HepG2 (cell line): ENCODE results near the gene LARP1. TPM values are rescaled to one million over a fixed set of nuclear protein-coding genes. Genes with fewer than 3 reads are reported as not detected.
A peak's percentile ranks its signal among the peaks of the same experiment; 100 is the strongest.

ENCODE experiments used
- BRD4 ChIP-seq: sonication (generic); formaldehyde crosslinking; IDR thresholded peaks from 2 replicates; pipeline ENCODE4 v1.4.0; 2020; ENCODE audit warnings: missing genetic modification reagents
- ELK4 ChIP-seq: sonication (generic); formaldehyde crosslinking; IDR thresholded peaks from 2 replicates; pipeline ENCODE4 v1.9.0; 2021; ENCODE audit warnings: missing genetic modification reagents, borderline replicate concordance
- FLYWCH1 ChIP-seq: sonication (generic); formaldehyde crosslinking; IDR thresholded peaks from 2 replicates; pipeline ENCODE4 v1.8.1; 2023; ENCODE audit warnings: mild to moderate bottlenecking, missing genetic modification reagents
- FOXC1 ChIP-seq: sonication (generic); formaldehyde crosslinking; IDR thresholded peaks from 2 replicates; pipeline ENCODE4 v1.8.0; 2022; ENCODE audit warnings: mild to moderate bottlenecking, missing genetic modification reagents, borderline replicate concordance
- GPBP1L1 ChIP-seq: sonication (generic); formaldehyde crosslinking; IDR thresholded peaks from 2 replicates; pipeline ENCODE4 v1.5.0; 2020; ENCODE audit warnings: mild to moderate bottlenecking, missing genetic modification reagents
- HOXD1 ChIP-seq: sonication (generic); formaldehyde crosslinking; IDR thresholded peaks from 2 replicates; pipeline ENCODE4 v1.5.0; 2020; ENCODE audit warnings: missing genetic modification reagents
- KDM4B ChIP-seq: sonication (generic); formaldehyde crosslinking; IDR thresholded peaks from 2 replicates; pipeline ENCODE4 v1.4.0; 2020; ENCODE audit warnings: missing genetic modification reagents
- KLF12 ChIP-seq: sonication (generic); formaldehyde crosslinking; IDR thresholded peaks from 2 replicates; pipeline ENCODE4 v1.4.0; 2020; ENCODE audit warnings: missing genetic modification reagents, borderline replicate concordance
- NFE2 ChIP-seq: sonication (generic); formaldehyde crosslinking; IDR thresholded peaks from 2 replicates; pipeline ENCODE4 v1.4.0; 2020; ENCODE audit warnings: missing genetic modification reagents
- NR2F1 ChIP-seq, 2 experiments: fragments of 450-650 bp in 1 of 2; formaldehyde crosslinking in 1 of 2; IDR thresholded peaks; 2 replicates each; pipeline versions ENCODE4 v1.5.0 to v1.6.1; 2016 to 2020; ENCODE audit warnings: mild to moderate bottlenecking in 1 of 2, missing compliant biosample characterization in 1 of 2, missing genetic modification reagents in 1 of 2, moderate library complexity in 1 of 2
- NR2F2 ChIP-seq: IDR thresholded peaks from 2 replicates; pipeline ENCODE4 v1.6.1; 2012; ENCODE audit warnings: low read depth, inconsistent platforms, borderline replicate concordance
- PLRG1 ChIP-seq: fragments of 450-650 bp; conservative IDR thresholded peaks from 2 replicates; pipeline ENCODE4 v1.6.1; 2016
- STAG1 ChIP-seq: sonication (generic); formaldehyde crosslinking; IDR thresholded peaks from 2 replicates; pipeline ENCODE4 v1.4.0; 2020; ENCODE audit warnings: missing genetic modification reagents
- SYNCRIP ChIP-seq: fragments of 200-400 bp; formaldehyde crosslinking; IDR thresholded peaks from 2 replicates; pipeline ENCODE4 v1.6.1; 2018; ENCODE audit warnings: mild to moderate bottlenecking, low read depth, low read length; ENCODE audit not compliant: insufficient read depth
- XBP1 ChIP-seq: sonication (generic); formaldehyde crosslinking; IDR thresholded peaks from 2 replicates; pipeline ENCODE4 v1.5.0; 2020; ENCODE audit warnings: missing genetic modification reagents
- ZFAT ChIP-seq: sonication (generic); formaldehyde crosslinking; conservative IDR thresholded peaks from 2 replicates; pipeline ENCODE4 v1.8.1; 2023; ENCODE audit warnings: missing genetic modification reagents, inconsistent platforms
- ZKSCAN8 ChIP-seq: IDR thresholded peaks from 2 replicates; pipeline ENCODE4 v1.6.1; 2016; ENCODE audit warnings: borderline replicate concordance, missing genetic modification reagents, missing compliant biosample characterization
- ZNF354B ChIP-seq: sonication (generic); formaldehyde crosslinking; IDR thresholded peaks from 2 replicates; pipeline ENCODE4 v1.8.0; 2022; ENCODE audit warnings: mild to moderate bottlenecking, missing genetic modification reagents
- ZNF512B ChIP-seq: sonication (generic); formaldehyde crosslinking; IDR thresholded peaks from 2 replicates; pipeline ENCODE4 v1.5.1; 2020; ENCODE audit warnings: missing genetic modification reagents, mild to moderate bottlenecking, borderline replicate concordance
- ZNF75D ChIP-seq: sonication (generic); formaldehyde crosslinking; IDR thresholded peaks from 2 replicates; pipeline ENCODE4 v1.8.1; 2023; ENCODE audit warnings: missing genetic modification reagents, mild to moderate bottlenecking, borderline replicate concordance
- ZSCAN21 ChIP-seq: sonication (generic); formaldehyde crosslinking; IDR thresholded peaks from 2 replicates; pipeline ENCODE4 v1.8.0; 2022; ENCODE audit warnings: mild to moderate bottlenecking, missing genetic modification reagents, moderate library complexity, borderline replicate concordance
- ZSCAN25 ChIP-seq: sonication (generic); formaldehyde crosslinking; IDR thresholded peaks from 2 replicates; pipeline ENCODE4 v1.8.0; 2022; ENCODE audit warnings: mild to moderate bottlenecking, missing genetic modification reagents
- polyA plus RNA-seq, 8 experiments: library from polyadenylated mRNA; depleted of rRNA in 3 of 8; stranded (reverse) in 7 of 8; unstranded in 1 of 8; fragments of >200 nt; fragmentation: Illumina TruSeq in 4 of 8; extraction: Trizol in 4 of 8; gene quantifications; 2 replicates each; pipeline versions ENCODE4 v1.2.1 to v1.2.3, GENCODE V29; 2011 to 2016; ENCODE audit warnings: low read depth in 4 of 8, missing spikeins in 1 of 8, mixed read lengths in 1 of 8; ENCODE audit not compliant: insufficient read depth in 1 of 8
- total RNA-seq, 5 experiments: library from RNA; depleted of rRNA; stranded (reverse); fragments of >200 nt; fragmentation: Illumina TruSeq; extraction: Trizol; gene quantifications; 2 replicates each; pipeline ENCODE4 v1.2.3, GENCODE V29; 2016; ENCODE audit warnings: low read depth in 1 of 5

The LARP1 gene
- total and polyA plus RNA-seq, 2 of the 13 experiments (the other 11 are each of a cell fraction or from before 2014, with no cell fraction given): 45.2 to 61.4 TPM

- no peak for TF ChIP-seq ZNF512B (CRISPR knock-in tag)
- no peak for TF ChIP-seq GPBP1L1 (CRISPR knock-in tag)
- TF ChIP-seq HOXD1 (CRISPR knock-in tag): no peak
- TF ChIP-seq ZNF75D: no peak
- no peak for TF ChIP-seq ZSCAN25
- TF ChIP-seq XBP1 (CRISPR knock-in tag): no peak
- no peak for TF ChIP-seq NFE2
- peak; percentile 89 for TF ChIP-seq NR2F2
- no peak for TF ChIP-seq ELK4 (CRISPR knock-in tag)
- no peak for TF ChIP-seq KLF12 (CRISPR knock-in tag)
- TF ChIP-seq BRD4: peak; percentile 41; the same call in 1 of the 2 replicates
- TF ChIP-seq SYNCRIP: no peak
- no peak for TF ChIP-seq FLYWCH1 (CRISPR knock-in tag)
- no peak for TF ChIP-seq ZNF354B (CRISPR knock-in tag)
- TF ChIP-seq NR2F1 (CRISPR knock-in tag; IDR thresholded peaks at IDR 0.05): no peak
- no peak for TF ChIP-seq FOXC1
- TF ChIP-seq ZKSCAN8: peak; percentile 82; the same call in 1 of the 2 replicates
- TF ChIP-seq ZSCAN21 (CRISPR knock-in tag): no peak
- no peak for TF ChIP-seq PLRG1
- peak; percentile 63; the same call in 1 of the 2 replicates for TF ChIP-seq KDM4B
- TF ChIP-seq ZFAT (CRISPR knock-in tag): no peak
- TF ChIP-seq STAG1 (CRISPR knock-in tag): no peak
These were observed 87.7 kb downstream of the LARP1 start (continued) for GRCh38 chr5:154842689-154843530.
